OCI-LY3 (cell line): Measurements from ENCODE around the gene SEC16A.

Source experiments
- H2AFZ ChIP-seq: fragments of 200-600, 300-600 bp; shearing (Covaris generic); 2 replicates; pipeline ENCODE4 v1.6.0; 2014; ENCODE audit warnings: antibody characterized with exemption, low read depth, low read length
- H3K27ac ChIP-seq: fragments of 200-600, 300-600 bp; sonication (generic); 2 replicates; pipeline ENCODE4 v1.5.1; 2014; ENCODE audit warnings: mild to moderate bottlenecking, low read length, moderate library complexity, mixed read lengths
- H3K27me3 ChIP-seq: fragments of 200-600, 300-600 bp; sonication (generic); 2 replicates; pipeline ENCODE4 v1.6.1; 2014; ENCODE audit warnings: low read depth, low read length, mixed read lengths
- H3K36me3 ChIP-seq: fragments of 200-600, 300-600 bp; sonication (generic); replicated peaks from 2 replicates; pipeline ENCODE3; 2014; ENCODE audit warnings: low read depth, low read length, mixed read lengths
- H3K4me1 ChIP-seq: fragments of 300-600, 200-600 bp; sonication (generic); 2 replicates; pipeline ENCODE4 v1.6.1; 2014; ENCODE audit warnings: low read length, mixed read lengths
- H3K4me2 ChIP-seq: fragments of 200-600, 300-600 bp; sonication (generic); 2 replicates; pipeline ENCODE4 v1.6.1; 2014; ENCODE audit warnings: low read length, mixed read lengths
- H3K4me3 ChIP-seq: fragments of 300-600, 200-600 bp; sonication (generic); 2 replicates; pipeline ENCODE4 v1.5.1; 2014; ENCODE audit warnings: antibody characterized with exemption, mild to moderate bottlenecking, low read length, moderate library complexity
- H3K79me2 ChIP-seq: fragments of 300-600, 200-600 bp; shearing (Covaris generic); 2 replicates; pipeline ENCODE4 v1.6.1; 2014; ENCODE audit warnings: mild to moderate bottlenecking, low read length, mixed read lengths
- H3K9ac ChIP-seq: fragments of 300-600, 200-600 bp; shearing (Covaris generic); 2 replicates; pipeline ENCODE4 v1.6.0; 2014; ENCODE audit warnings: mild to moderate bottlenecking, low read length, moderate library complexity
- H3K9me3 ChIP-seq: fragments of 200-600, 300-600 bp; shearing (Covaris generic); 2 replicates; pipeline ENCODE4 v1.6.1; 2014; ENCODE audit warnings: low read length, mixed read lengths; ENCODE audit not compliant: insufficient read depth
- H4K20me1 ChIP-seq: fragments of 200-600, 300-600 bp; sonication (generic); 2 replicates; pipeline ENCODE4 v1.6.1; 2016; ENCODE audit warnings: low read length, mixed read lengths; ENCODE audit not compliant: insufficient read depth
- CTCF ChIP-seq: fragments of 200-600, 300-600 bp; sonication (generic); IDR thresholded peaks from 2 replicates; pipeline ENCODE4 v1.5.1; 2014; ENCODE audit warnings: antibody characterized with exemption, low read length, low read depth
- EZH2phosphoT487 ChIP-seq: fragments of 200-600 bp; shearing (Covaris generic); IDR thresholded peaks from 2 replicates; pipeline ENCODE4 v1.6.1; 2018; ENCODE audit warnings: antibody characterized with exemption, mixed run types, low read depth

The SEC16A gene

GRCh38 chr9:136470356-136470755 is 12.5 kb downstream of the SEC16A start:
- H3K27ac ChIP-seq = no peak overlapping the region
- no peak overlapping the region for H3K4me3 ChIP-seq
- no peak overlapping the region for H3K4me2 ChIP-seq
- TF ChIP-seq EZH2phosphoT487 (no peak), CTCF (no peak)
- no peak overlapping the region for H2AFZ ChIP-seq
- peaks cover 64% of the 10 kb centered on the region for H4K20me1 ChIP-seq
- H3K9ac ChIP-seq = no peak overlapping the region
- no peaks in the 10 kb centered on the region for H3K27me3 ChIP-seq
- peaks cover 84% of the 10 kb centered on the region for H3K36me3 ChIP-seq
- no peaks in the 10 kb centered on the region for H3K9me3 ChIP-seq
- H3K79me2 ChIP-seq = peaks cover 66% of the 10 kb centered on the region
- no peaks in the 10 kb centered on the region for H3K4me1 ChIP-seq

- H3K27me3 ChIP-seq = no peaks in the 10 kb centered on the region
- H3K9me3 ChIP-seq = no peaks in the 10 kb centered on the region
- no peaks in the 10 kb centered on the region for H3K4me1 ChIP-seq
- peaks cover 43% of the 10 kb centered on the region for H3K79me2 ChIP-seq
- no peak overlapping the region for H3K4me3 ChIP-seq
- TF ChIP-seq EZH2phosphoT487 (no peak), CTCF (no peak)
- no peak overlapping the region for H3K9ac ChIP-seq
- H3K36me3 ChIP-seq = peaks cover 80% of the 10 kb centered on the region
- no peak overlapping the region for H3K4me2 ChIP-seq
- H2AFZ ChIP-seq = no peak overlapping the region
- peaks cover 46% of the 10 kb centered on the region for H4K20me1 ChIP-seq
- no peak overlapping the region for H3K27ac ChIP-seq
These were observed 15.1 kb downstream of the SEC16A start for GRCh38 chr9:136467766-136468165.

- Histone ChIP-seq H3K4me3 (no peak overlapping the region), H4K20me1 (peaks cover 30% of the 10 kb centered on the region), H3K27me3 (no peaks in the 10 kb centered on the region), H3K27ac (no peak overlapping the region), H3K4me2 (no peak overlapping the region), H3K4me1 (no peaks in the 10 kb centered on the region), H2AFZ (no peak overlapping the region), H3K79me2 (peaks cover 27% of the 10 kb centered on the region), H3K9ac (no peak overlapping the region), H3K9me3 (no peaks in the 10 kb centered on the region), H3K36me3 (peaks cover 75% of the 10 kb centered on the region)
- TF ChIP-seq EZH2phosphoT487 (no peak), CTCF (no peak)
These were observed 16.7 kb downstream of the SEC16A start for GRCh38 chr9:136466155-136466541.

GRCh38 chr9:136465500-136466154 is 17.2 kb downstream of the SEC16A start:
- H3K27me3 ChIP-seq = no peaks in the 10 kb centered on the region
- no peak overlapping the region for H3K9ac ChIP-seq
- no peak overlapping the region for H3K4me2 ChIP-seq
- peaks cover 26% of the 10 kb centered on the region for H4K20me1 ChIP-seq
- H3K79me2 ChIP-seq = peaks cover 23% of the 10 kb centered on the region
- no peak overlapping the region for H2AFZ ChIP-seq
- H3K4me1 ChIP-seq = no peaks in the 10 kb centered on the region
- peaks cover 76% of the 10 kb centered on the region for H3K36me3 ChIP-seq
- TF ChIP-seq CTCF (no peak), EZH2phosphoT487 (no peak)
- no peak overlapping the region for H3K27ac ChIP-seq
- no peak overlapping the region for H3K4me3 ChIP-seq
- H3K9me3 ChIP-seq = no peaks in the 10 kb centered on the region
